KOPT-K1 (cell line): Measurements from ENCODE around the gene DGCR6L.
"Not testable (repeated sequence)": the region's sequence is repeated elsewhere in the genome, so short reads cannot be mapped to it uniquely, and the experiment has no call there.

Source experiments
- H3K27ac ChIP-seq: fragments of 200-600 bp; sonication (generic); 2 replicates; pipeline ENCODE4 v1.5.1; 2016; ENCODE audit warnings: antibody characterized with exemption, mild to moderate bottlenecking, low read depth, low read length; ENCODE audit not compliant: poor library complexity, severe bottlenecking
- H3K36me3 ChIP-seq: fragments of 200-600 bp; sonication (generic); 2 replicates; pipeline ENCODE4 v1.5.1; 2017; ENCODE audit warnings: antibody characterized with exemption, mild to moderate bottlenecking, low read length, moderate library complexity; ENCODE audit not compliant: insufficient read depth
- H3K9me3 ChIP-seq: fragments of 200-600 bp; sonication (generic); 2 replicates; pipeline ENCODE4 v1.5.1; 2017; ENCODE audit warnings: antibody characterized with exemption, low read length, mild to moderate bottlenecking; ENCODE audit not compliant: insufficient read depth, poor library complexity, severe bottlenecking

The DGCR6L gene

GRCh38 chr22:20316217-20316843, 3.5 kb downstream of the DGCR6L start:
- Histone ChIP-seq H3K36me3 (no peaks in the 10 kb centered on the region; the same call in 1 of the 2 replicates), H3K27ac (no peak overlapping the region), H3K9me3 (no peaks in the 10 kb centered on the region)

- H3K9me3 ChIP-seq, result no peaks in the 10 kb centered on the region
- no peaks in the 10 kb centered on the region; the same call in 1 of the 2 replicates for H3K36me3 ChIP-seq
- H3K27ac ChIP-seq, result no peak overlapping the region
Measured at GRCh38 chr22:20315337-20316216, 4.3 kb downstream of the DGCR6L start.

GRCh38 chr22:20314741-20315336, 5.0 kb downstream of the DGCR6L start:
- not testable (repeated sequence) for H3K36me3 ChIP-seq, H3K9me3 ChIP-seq, H3K27ac ChIP-seq

GRCh38 chr22:20314206-20314605, 5.7 kb downstream of the DGCR6L start:
- not testable (repeated sequence) for H3K9me3 ChIP-seq, H3K27ac ChIP-seq, H3K36me3 ChIP-seq

- H3K9me3 ChIP-seq, H3K36me3 ChIP-seq, H3K27ac ChIP-seq: not testable (repeated sequence)
Measured at GRCh38 chr22:20313306-20314077, 6.4 kb downstream of the DGCR6L start.

- H3K27ac ChIP-seq, result no peak overlapping the region
- no peaks in the 10 kb centered on the region for H3K9me3 ChIP-seq
- no peaks in the 10 kb centered on the region; the same call in 1 of the 2 replicates for H3K36me3 ChIP-seq
Measured at GRCh38 chr22:20312396-20313191, 7.3 kb downstream of the DGCR6L start.

- not testable (repeated sequence) for H3K9me3 ChIP-seq, H3K27ac ChIP-seq, H3K36me3 ChIP-seq
Measured at GRCh38 chr22:20311249-20312062, 8.4 kb downstream of the DGCR6L start.

- not testable (repeated sequence) for H3K9me3 ChIP-seq, H3K27ac ChIP-seq, H3K36me3 ChIP-seq
Measured at GRCh38 chr22:20310773-20311172, 9.1 kb downstream of the DGCR6L start.

GRCh38 chr22:20310180-20310579, 9.7 kb downstream of the DGCR6L start:
- H3K27ac ChIP-seq, H3K9me3 ChIP-seq, H3K36me3 ChIP-seq: not testable (repeated sequence)

- H3K9me3 ChIP-seq, H3K36me3 ChIP-seq, H3K27ac ChIP-seq: not testable (repeated sequence)
Measured at GRCh38 chr22:20308806-20309650, 10.8 kb downstream of the DGCR6L start.

- not testable (repeated sequence) for H3K27ac ChIP-seq, H3K9me3 ChIP-seq, H3K36me3 ChIP-seq
Measured at GRCh38 chr22:20307448-20308447, 12.1 kb downstream of the DGCR6L start.
